ENCODE results near the gene CARD10. TPM values are rescaled to one million over a fixed set of nuclear protein-coding genes. Genes with fewer than 3 reads are reported as not detected.
"Not testable (repeated sequence)": the region's sequence is repeated elsewhere in the genome, so short reads cannot be mapped to it uniquely, and the experiment has no call there.

Gene CARD10
- polyA plus RNA-seq, 3 donors: 0.03 TPM; not detected in 2

- Mint-ChIP-seq H3K27me3 (ENCODE audit: low read depth in 3 of 3) (peaks cover 8 to 20% (median 10%) of the 10 kb centered on the region in 3 donors), H3K4me1 (peaks cover 12% of the 10 kb centered on the region)
- H3K36me3 ChIP-seq (replicated peaks in 1 of 2; ENCODE audit: control insufficient read depth in 1 of 2, insufficient read depth in 2 of 2, low read length in 2 of 2); H3K27ac ChIP-seq (ENCODE audit: low read depth in 1 of 2, low read length in 2 of 2); DNase-seq; H3K27ac Mint-ChIP-seq; H4K20me1 ChIP-seq (ENCODE audit: insufficient read depth, low read length); H3K9me3 ChIP-seq (replicated peaks in 1 of 2; ENCODE audit: control insufficient read depth in 1 of 2, insufficient read depth in 1 of 2, low read length in 2 of 2); H3K9me3 Mint-ChIP-seq; H3K36me3 Mint-ChIP-seq; H3K4me2 ChIP-seq (replicated peaks; ENCODE audit: extremely low read depth, low read length, poor library complexity, severe bottlenecking); intact Hi-C loops (cut with micrococcal nuclease); H2AFZ ChIP-seq (ENCODE audit: insufficient read depth, low read depth, low read length, poor library complexity, severe bottlenecking); H3K27me3 ChIP-seq (ENCODE audit: control insufficient read depth in 2 of 2, insufficient read depth in 2 of 2, low read length in 2 of 2); H3K4me3 Mint-ChIP-seq; H3K79me2 ChIP-seq (ENCODE audit: insufficient read depth, low read length); H3K9ac ChIP-seq (ENCODE audit: insufficient read depth, low read length, poor library complexity, severe bottlenecking); H3K4me3 ChIP-seq (replicated peaks in 1 of 3; ENCODE audit: low read depth in 2 of 3, low read length in 3 of 3); H3K4me1 ChIP-seq (ENCODE audit: control insufficient read depth in 1 of 2, insufficient read depth in 2 of 2, low read length in 2 of 2): not testable (repeated sequence)
- WGBS (ENCODE audit: insufficient coverage): 68% methylated on average over 3 of the region's 9 CpGs
Measured at GRCh38 chr22:37527081-37527752, 8.0 kb upstream of the CARD10 start.

DNA sequence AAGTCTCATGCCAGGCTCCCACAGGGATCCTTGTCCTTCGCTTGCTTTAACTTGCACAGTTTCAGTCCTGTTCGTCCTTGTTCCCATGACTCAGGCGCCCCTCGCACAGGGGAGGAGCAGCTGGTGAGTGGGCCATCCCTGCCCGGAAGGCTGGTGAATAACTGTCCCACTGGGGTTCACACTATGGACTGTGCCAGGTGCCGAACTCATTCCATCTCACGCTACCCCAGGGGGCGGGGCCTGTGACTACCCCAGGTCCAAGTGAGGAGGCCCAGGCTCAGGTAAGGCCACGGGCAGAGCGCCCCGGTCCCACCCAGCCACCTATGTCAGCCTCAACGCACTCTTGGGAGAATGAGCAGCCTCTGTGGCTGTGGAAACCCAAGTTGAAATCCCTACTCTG lies 7.2 kb upstream of the CARD10 start:
- H4K20me1 ChIP-seq (ENCODE audit: insufficient read depth, low read length): no peaks in the 10 kb centered on the region
- Mint-ChIP-seq H3K9me3 (peaks cover 0 to 3% (median 0%) of the 10 kb centered on the region in 7 donors), H3K27ac (peak overlapping the region in 1 of 7 donors; percentile 45), H3K4me1 (peaks cover 12% of the 10 kb centered on the region), H3K27me3 (ENCODE audit: low read depth in 3 of 3) (peaks cover 13 to 22% (median 15%) of the 10 kb centered on the region in 3 donors), H3K36me3 (no peaks in the 10 kb centered on the region), H3K4me3 (no peak overlapping the region)
- no peak overlapping the region for H3K9ac ChIP-seq (ENCODE audit: insufficient read depth, low read length, poor library complexity, severe bottlenecking)
- H3K4me1 ChIP-seq (ENCODE audit: control insufficient read depth in 1 of 2, insufficient read depth in 2 of 2, low read length in 2 of 2): peaks cover 0 to 7% of the 10 kb centered on the region in 2 donors
- no peak overlapping the region for H3K27ac ChIP-seq (ENCODE audit: low read depth in 1 of 2, low read length in 2 of 2)
- intact Hi-C loops (cut with micrococcal nuclease): no loop called here
- H2AFZ ChIP-seq (ENCODE audit: insufficient read depth, low read depth, low read length, poor library complexity, severe bottlenecking): no peak overlapping the region
- H3K27me3 ChIP-seq (ENCODE audit: control insufficient read depth in 2 of 2, insufficient read depth in 2 of 2, low read length in 2 of 2): peaks cover 0 to 6% of the 10 kb centered on the region in 2 donors
- no peak overlapping the region for H3K4me3 ChIP-seq (replicated peaks in 1 of 3; ENCODE audit: low read depth in 2 of 3, low read length in 3 of 3)
- no peaks in the 10 kb centered on the region for H3K36me3 ChIP-seq (replicated peaks in 1 of 2; ENCODE audit: control insufficient read depth in 1 of 2, insufficient read depth in 2 of 2, low read length in 2 of 2)
- WGBS (ENCODE audit: insufficient coverage): 95% methylated on average over 11 of the region's 12 CpGs
- H3K4me2 ChIP-seq (replicated peaks; ENCODE audit: extremely low read depth, low read length, poor library complexity, severe bottlenecking): no peak overlapping the region
- H3K9me3 ChIP-seq (replicated peaks in 1 of 2; ENCODE audit: control insufficient read depth in 1 of 2, insufficient read depth in 1 of 2, low read length in 2 of 2): no peaks in the 10 kb centered on the region
- TF ChIP-seq, protein P1, sequence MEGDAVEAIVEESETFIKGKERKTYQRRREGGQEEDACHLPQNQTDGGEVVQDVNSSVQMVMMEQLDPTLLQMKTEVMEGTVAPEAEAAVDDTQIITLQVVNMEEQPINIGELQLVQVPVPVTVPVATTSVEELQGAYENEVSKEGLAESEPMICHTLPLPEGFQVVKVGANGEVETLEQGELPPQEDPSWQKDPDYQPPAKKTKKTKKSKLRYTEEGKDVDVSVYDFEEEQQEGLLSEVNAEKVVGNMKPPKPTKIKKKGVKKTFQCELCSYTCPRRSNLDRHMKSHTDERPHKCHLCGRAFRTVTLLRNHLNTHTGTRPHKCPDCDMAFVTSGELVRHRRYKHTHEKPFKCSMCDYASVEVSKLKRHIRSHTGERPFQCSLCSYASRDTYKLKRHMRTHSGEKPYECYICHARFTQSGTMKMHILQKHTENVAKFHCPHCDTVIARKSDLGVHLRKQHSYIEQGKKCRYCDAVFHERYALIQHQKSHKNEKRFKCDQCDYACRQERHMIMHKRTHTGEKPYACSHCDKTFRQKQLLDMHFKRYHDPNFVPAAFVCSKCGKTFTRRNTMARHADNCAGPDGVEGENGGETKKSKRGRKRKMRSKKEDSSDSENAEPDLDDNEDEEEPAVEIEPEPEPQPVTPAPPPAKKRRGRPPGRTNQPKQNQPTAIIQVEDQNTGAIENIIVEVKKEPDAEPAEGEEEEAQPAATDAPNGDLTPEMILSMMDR (IDR thresholded peaks at IDR 0.05): no peak
- no peak for DNase-seq
- H3K79me2 ChIP-seq (ENCODE audit: insufficient read depth, low read length): no peaks in the 10 kb centered on the region
